Transverse colon (tissue), 4 donors: Measurements from ENCODE around the gene PIEZO1.

Source experiments
- EP300 ChIP-seq: sonication (generic); formaldehyde crosslinking; IDR thresholded peaks from one replicate; pipeline ENCODE4 v1.6.1; 2017; ENCODE audit warnings: antibody characterized with exemption, low read depth
- POLR2A ChIP-seq: fragments of 450-650 bp; IDR thresholded peaks from one replicate; pipeline ENCODE4 v1.6.1; 2016; ENCODE audit warnings: antibody characterized with exemption, mild to moderate bottlenecking, moderate library complexity
- POLR2AphosphoS5 ChIP-seq, 3 donors: sonication (generic); formaldehyde crosslinking; IDR thresholded peaks; one replicate each; pipeline ENCODE4 v1.6.1; 2016; ENCODE audit warnings: antibody characterized with exemption in 3 of 3
- TF ChIP-seq, protein P1 (sequence below), 5 experiments: fragments of 200-600 bp in 3 of 5; fragments of 450-650 bp in 2 of 5; sonication (generic) in 3 of 5; IDR thresholded peaks; 1 replicate in 2 of 5; 2 replicates in 3 of 5; pipeline ENCODE4 v1.5.1; 2016 to 2017; ENCODE audit warnings: antibody characterized with exemption in 5 of 5, inconsistent platforms in 3 of 5, mild to moderate bottlenecking in 2 of 5, moderate library complexity in 1 of 5

DNA sequence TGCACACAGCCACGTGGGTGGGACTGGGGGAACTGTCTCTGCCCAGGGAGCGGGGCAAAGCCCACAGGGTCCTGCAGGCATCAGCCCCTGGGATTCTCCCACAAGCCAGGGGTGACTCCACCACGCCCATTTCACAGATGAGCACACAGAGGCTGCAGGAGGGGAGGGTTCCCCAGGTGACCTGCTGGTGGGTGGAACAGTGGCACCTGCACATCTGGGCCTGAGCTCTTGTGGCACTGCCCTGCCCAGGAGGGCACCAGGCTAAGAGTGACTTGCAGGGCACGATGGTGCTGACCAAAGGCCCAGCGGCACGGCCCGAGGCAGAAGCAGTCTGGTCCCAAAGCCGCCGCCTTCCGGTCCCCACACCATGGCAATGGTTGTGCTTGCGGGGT is 23.9 kb downstream of the PIEZO1 start:
- TF ChIP-seq, protein P1, sequence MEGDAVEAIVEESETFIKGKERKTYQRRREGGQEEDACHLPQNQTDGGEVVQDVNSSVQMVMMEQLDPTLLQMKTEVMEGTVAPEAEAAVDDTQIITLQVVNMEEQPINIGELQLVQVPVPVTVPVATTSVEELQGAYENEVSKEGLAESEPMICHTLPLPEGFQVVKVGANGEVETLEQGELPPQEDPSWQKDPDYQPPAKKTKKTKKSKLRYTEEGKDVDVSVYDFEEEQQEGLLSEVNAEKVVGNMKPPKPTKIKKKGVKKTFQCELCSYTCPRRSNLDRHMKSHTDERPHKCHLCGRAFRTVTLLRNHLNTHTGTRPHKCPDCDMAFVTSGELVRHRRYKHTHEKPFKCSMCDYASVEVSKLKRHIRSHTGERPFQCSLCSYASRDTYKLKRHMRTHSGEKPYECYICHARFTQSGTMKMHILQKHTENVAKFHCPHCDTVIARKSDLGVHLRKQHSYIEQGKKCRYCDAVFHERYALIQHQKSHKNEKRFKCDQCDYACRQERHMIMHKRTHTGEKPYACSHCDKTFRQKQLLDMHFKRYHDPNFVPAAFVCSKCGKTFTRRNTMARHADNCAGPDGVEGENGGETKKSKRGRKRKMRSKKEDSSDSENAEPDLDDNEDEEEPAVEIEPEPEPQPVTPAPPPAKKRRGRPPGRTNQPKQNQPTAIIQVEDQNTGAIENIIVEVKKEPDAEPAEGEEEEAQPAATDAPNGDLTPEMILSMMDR (IDR thresholded peaks at IDR 0.05), result no peak
- TF ChIP-seq POLR2AphosphoS5 (IDR thresholded peaks at IDR 0.05), result no peak
- TF ChIP-seq POLR2A, result no peak
- no peak for TF ChIP-seq EP300
